ENCODE measurements around the gene PLIN3. TPM values are rescaled to one million over a fixed set of nuclear protein-coding genes. Genes with fewer than 3 reads are reported as not detected.

The PLIN3 gene
- total RNA-seq, 1 donor from 2014 or later = 29.0 TPM

DNA sequence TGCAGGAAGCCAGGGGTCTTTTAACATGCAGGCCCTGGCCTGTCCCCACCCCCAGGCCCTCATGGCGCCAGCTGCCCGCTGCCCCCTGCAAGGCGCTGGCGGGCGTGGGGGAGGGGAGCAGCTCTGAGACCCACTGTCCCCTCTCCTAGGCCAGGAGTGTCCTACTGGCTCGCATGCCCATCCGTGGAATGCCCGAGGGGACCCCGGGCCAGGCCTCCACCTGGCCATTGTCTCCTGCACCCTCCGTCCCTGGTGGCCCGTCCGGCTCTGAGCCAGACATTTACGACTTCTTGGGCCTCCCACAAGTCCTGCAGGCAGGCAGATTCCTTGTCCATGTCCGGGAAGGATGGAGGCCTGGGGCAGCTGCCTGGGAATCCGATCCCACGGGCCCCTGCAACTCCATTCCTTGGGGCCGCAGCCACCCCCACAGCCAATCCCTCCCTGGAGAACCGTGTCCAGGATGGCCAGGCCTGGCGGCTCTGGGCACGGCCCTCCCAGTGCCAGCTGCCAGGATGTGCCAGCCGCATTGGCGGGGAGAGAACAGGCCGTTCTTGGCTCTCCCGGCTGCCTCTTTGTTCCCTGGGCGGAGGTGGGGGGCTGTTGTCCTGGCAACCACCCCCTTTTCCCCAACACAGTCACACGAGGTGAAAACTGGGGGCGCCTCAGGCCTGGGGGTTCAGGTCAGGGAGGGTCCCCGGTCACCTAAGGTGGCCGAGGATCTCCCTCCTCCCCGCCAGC is 10.5 kb upstream of the PLIN3 start:
- no peak overlapping the region for H3K27ac Mint-ChIP-seq
- no peaks in the 10 kb centered on the region for H3K27me3 Mint-ChIP-seq
- no peak for DNase-seq
- peaks cover 15% of the 10 kb centered on the region for H3K4me1 Mint-ChIP-seq
- no peak for ATAC-seq (ENCODE audit: low read depth)
- ChIA-PET CTCF (interaction anchor here (2.0 kb wide), 1 partner anchor 9 kb away, joined by 5 read pairs; no protein-coding TSS in a partner anchor), POLR2A (interaction anchor here (0.6 kb wide), 2 partner anchors 9 to 144 kb away, joined by 3 to 4 read pairs; no protein-coding TSS in a partner anchor)
- TF ChIP-seq, protein P1, sequence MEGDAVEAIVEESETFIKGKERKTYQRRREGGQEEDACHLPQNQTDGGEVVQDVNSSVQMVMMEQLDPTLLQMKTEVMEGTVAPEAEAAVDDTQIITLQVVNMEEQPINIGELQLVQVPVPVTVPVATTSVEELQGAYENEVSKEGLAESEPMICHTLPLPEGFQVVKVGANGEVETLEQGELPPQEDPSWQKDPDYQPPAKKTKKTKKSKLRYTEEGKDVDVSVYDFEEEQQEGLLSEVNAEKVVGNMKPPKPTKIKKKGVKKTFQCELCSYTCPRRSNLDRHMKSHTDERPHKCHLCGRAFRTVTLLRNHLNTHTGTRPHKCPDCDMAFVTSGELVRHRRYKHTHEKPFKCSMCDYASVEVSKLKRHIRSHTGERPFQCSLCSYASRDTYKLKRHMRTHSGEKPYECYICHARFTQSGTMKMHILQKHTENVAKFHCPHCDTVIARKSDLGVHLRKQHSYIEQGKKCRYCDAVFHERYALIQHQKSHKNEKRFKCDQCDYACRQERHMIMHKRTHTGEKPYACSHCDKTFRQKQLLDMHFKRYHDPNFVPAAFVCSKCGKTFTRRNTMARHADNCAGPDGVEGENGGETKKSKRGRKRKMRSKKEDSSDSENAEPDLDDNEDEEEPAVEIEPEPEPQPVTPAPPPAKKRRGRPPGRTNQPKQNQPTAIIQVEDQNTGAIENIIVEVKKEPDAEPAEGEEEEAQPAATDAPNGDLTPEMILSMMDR (IDR thresholded peaks at IDR 0.05) = no peak
- H3K9me3 Mint-ChIP-seq = no peaks in the 10 kb centered on the region
- no peak overlapping the region for H3K4me3 Mint-ChIP-seq
- intact Hi-C loops (cut with micrococcal nuclease) = no loop called here
- H3K36me3 Mint-ChIP-seq (ENCODE audit: low read depth) = no peaks in the 10 kb centered on the region

DNA sequence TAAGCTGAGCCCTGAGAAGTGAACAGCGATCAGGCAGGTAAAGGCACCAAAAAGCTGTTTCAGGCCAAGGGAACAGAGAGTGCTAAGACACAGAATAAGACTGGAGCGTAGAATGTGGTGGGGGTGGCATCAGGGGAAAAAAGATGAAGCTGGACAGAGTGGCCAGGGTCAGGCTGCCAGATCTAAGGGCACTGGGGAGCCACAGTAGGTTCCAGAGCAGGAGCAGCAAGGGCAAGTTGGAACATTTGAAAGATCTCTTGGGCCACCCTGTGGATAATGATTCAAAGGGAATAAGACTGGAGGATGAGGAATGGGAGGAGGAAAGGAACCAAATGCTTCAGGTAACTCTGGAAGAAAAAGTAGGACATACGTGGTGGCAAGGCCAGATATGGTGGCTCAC is 6.5 kb upstream of the PLIN3 start:
- H3K4me3 Mint-ChIP-seq = no peak overlapping the region
- intact Hi-C loops (cut with micrococcal nuclease) = loop anchor here (5.0 kb wide), 1 partner anchor 67 kb away; no protein-coding TSS in a partner anchor
- ChIA-PET CTCF (interaction anchor here (1.0 to 7.7 kb wide), 5 partner anchors 21 to 157 kb away, joined by 3 to 89 read pairs (median 3); no protein-coding TSS in a partner anchor), POLR2A (interaction anchor here (0.6 kb wide), 2 partner anchors 43 to 867 kb away, joined by 3 to 7 read pairs; no protein-coding TSS in a partner anchor)
- no peaks in the 10 kb centered on the region for H3K9me3 Mint-ChIP-seq
- H3K36me3 Mint-ChIP-seq (ENCODE audit: low read depth) = no peaks in the 10 kb centered on the region
- DNase-seq (no peak), ATAC-seq (ENCODE audit: low read depth) (no peak)
- H3K27me3 Mint-ChIP-seq = no peaks in the 10 kb centered on the region
- TF ChIP-seq, protein P1 (IDR thresholded peaks at IDR 0.05) = no peak
- H3K4me1 Mint-ChIP-seq = peaks cover 10% of the 10 kb centered on the region
- no peak overlapping the region for H3K27ac Mint-ChIP-seq

DNA sequence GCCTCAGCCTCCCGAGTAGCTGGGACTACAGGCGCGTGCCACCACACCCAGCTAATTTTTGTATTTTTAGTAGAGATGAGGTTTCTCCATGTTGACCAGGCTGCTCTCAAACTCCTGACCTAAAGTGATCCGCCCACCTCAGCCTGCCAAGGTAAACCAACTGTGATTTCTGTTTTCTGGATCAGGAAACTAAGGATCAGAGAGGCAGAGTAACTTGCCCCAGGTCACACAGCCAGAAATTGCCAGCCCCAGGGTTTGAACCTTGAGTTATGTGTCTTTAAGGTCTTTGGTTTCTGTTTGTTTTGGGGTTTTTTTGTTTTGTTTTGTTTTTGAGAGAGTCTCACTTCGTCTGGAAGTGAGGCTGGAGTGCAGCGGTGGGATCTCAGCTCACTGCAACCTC is 4.2 kb upstream of the PLIN3 start:
- TF ChIP-seq, protein P1 (IDR thresholded peaks at IDR 0.05) = no peak
- ChIA-PET POLR2A (interaction anchor here (1.5 kb wide), 1 partner anchor 40 kb away, joined by 5 read pairs; no protein-coding TSS in a partner anchor), CTCF (interaction anchor here (1.1 to 7.7 kb wide), 4 partner anchors 40 to 159 kb away, joined by 3 to 89 read pairs (median 18); no protein-coding TSS in a partner anchor)
- H3K36me3 Mint-ChIP-seq (ENCODE audit: low read depth) = no peaks in the 10 kb centered on the region
- no peaks in the 10 kb centered on the region for H3K27me3 Mint-ChIP-seq
- DNase-seq = no peak
- ATAC-seq (ENCODE audit: low read depth) = no peak
- no peaks in the 10 kb centered on the region for H3K9me3 Mint-ChIP-seq
- intact Hi-C loops (cut with micrococcal nuclease) = loop anchor here (1.0 to 5.0 kb wide), 3 partner anchors 40 to 160 kb away; no protein-coding TSS in a partner anchor
- peaks cover 14% of the 10 kb centered on the region for H3K4me1 Mint-ChIP-seq
- no peak overlapping the region for H3K27ac Mint-ChIP-seq
- no peak overlapping the region for H3K4me3 Mint-ChIP-seq

DNA sequence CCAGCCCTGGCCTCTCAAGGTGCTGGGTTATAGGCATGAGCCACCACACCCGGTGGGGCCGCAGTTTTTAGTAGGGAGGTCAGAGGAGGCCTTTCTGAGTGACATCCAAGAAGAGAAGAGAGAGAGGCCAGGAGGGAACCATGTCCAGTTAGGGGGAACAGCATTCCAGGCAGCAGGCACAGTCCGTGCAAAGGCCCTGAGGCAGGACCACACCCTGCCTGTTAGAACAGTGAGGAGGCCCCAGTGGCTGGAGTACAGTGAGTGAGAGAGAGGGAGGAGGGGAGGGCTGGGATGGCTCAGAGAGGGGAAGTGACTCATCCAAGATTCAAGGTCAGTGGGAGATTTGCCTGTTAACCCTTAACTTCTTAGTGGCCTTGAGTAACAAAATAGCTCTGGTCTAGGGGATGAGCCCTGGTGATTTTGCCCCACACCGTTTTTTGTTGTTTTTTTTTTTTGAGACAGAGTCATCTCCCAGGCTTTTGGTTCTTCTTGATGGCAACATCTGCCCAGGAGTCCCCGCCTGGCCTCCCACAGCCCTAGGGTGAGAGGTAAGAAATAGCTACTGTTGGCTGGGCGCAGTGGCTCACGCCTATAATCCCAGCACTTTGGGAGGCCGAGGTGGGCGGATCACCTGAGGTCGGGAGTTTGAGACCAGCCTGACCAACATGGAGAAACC is 2.7 kb upstream of the PLIN3 start:
- Mint-ChIP-seq H3K9me3 (no peaks in the 10 kb centered on the region), H3K4me3 (no peak overlapping the region), H3K27ac (no peak overlapping the region), H3K27me3 (no peaks in the 10 kb centered on the region), H3K36me3 (ENCODE audit: low read depth) (no peaks in the 10 kb centered on the region), H3K4me1 (peaks cover 15% of the 10 kb centered on the region)
- ATAC-seq (ENCODE audit: low read depth) (no peak), DNase-seq (no peak)
- intact Hi-C loops (cut with micrococcal nuclease) = loop anchor here (5.0 kb wide), 1 partner anchor 63 kb away; no protein-coding TSS in a partner anchor
- CTCF ChIA-PET = interaction anchor here (1.2 to 7.7 kb wide), 5 partner anchors 41 to 161 kb away, joined by 4 to 89 read pairs (median 19); no protein-coding TSS in a partner anchor
- TF ChIP-seq, protein P1 (IDR thresholded peaks at IDR 0.05) = no peak
- POLR2A ChIA-PET = no interaction called here
